ENCODE data around the gene HES6. TPM values are rescaled to one million over a fixed set of nuclear protein-coding genes. Genes with fewer than 3 reads are reported as not detected.

Gene HES6
- total and polyA plus RNA-seq, 2 of the 8 experiments (the other 6 are each of a cell fraction or from before 2014, with no cell fraction given): 32.6 to 36.3 TPM

GRCh38 chr2:238251986-238252385 is 12.1 kb upstream of the HES6 start (continued):
- no peak for TF ChIP-seq CHD7 (IDR thresholded peaks at IDR 0.05; ENCODE audit: insufficient replicate concordance, low read length)
- TF ChIP-seq MAX (IDR thresholded peaks at IDR 0.05): no peak
- TF ChIP-seq POLR2A (IDR thresholded peaks at IDR 0.05; ENCODE audit: control extremely low read depth in 1 of 2, low read depth in 2 of 2, low read length in 2 of 2): no peak
- no peak for TF ChIP-seq HDAC2 (IDR thresholded peaks at IDR 0.05; ENCODE audit: borderline replicate concordance in 1 of 2, low read depth in 2 of 2, low read length in 2 of 2)
- TF ChIP-seq FOSL1 (IDR thresholded peaks at IDR 0.05; ENCODE audit: insufficient read depth, low read depth, low read length): no peak
- no peak for TF ChIP-seq ZNF274 (IDR thresholded peaks at IDR 0.05; ENCODE audit: borderline replicate concordance, extremely low read depth, low read length)
- TF ChIP-seq TEAD4 (IDR thresholded peaks at IDR 0.05; ENCODE audit: low read depth, low read length): no peak
